ENCODE results near the gene COL6A2. TPM values are rescaled to one million over a fixed set of nuclear protein-coding genes. Genes with fewer than 3 reads are reported as not detected.

COL6A2 gene
- total RNA-seq, 1 donor from 2014 or later = 373 TPM

DNA sequence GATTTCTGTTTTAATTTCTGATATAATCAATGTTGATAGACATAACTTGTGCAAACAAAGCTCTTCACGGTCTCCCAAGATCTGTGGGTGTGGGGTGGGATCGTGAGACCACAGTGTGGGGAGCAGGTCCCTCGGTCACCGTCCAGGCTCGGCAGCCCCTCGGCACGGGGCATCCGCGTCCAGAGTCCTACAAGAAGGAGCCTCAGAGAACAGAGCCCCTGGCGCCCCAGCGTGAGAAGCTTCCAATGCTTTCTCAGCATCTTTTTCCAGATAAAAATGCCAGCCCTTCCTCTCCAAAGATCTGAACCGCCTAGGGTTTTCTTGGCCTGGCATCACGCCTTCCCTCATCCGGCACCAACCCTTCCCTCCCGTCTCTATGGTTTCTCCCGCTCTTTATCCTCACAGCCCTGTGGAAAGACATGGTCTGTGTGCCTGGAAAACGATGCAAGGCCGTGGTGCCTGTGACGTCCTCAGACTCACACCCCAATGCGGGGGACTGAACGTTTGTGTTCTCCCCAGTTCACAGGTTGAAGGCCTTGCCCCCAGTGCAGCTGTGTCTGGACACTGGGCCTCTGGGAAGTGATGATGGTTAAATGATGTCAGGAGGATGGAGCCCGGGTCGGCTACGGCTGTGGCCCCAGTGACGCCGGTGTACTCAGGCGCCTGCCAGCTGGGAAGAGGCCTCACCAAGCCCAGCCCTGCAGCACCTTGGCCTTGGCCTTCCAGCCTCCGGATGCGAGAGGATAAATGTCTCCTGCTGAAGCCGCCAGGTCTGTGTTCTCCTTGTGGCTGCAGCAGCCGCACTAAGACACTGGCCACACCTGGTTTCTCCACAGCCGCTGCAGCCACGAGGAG lies 45.9 kb upstream of the COL6A2 start:
- DNase-seq (ENCODE audit: low read depth) = no peak
- H3K36me3 ChIP-seq (ENCODE audit: control insufficient read depth, insufficient read depth, low read length) = no peaks in the 10 kb centered on the region
- TF ChIP-seq, protein P1, sequence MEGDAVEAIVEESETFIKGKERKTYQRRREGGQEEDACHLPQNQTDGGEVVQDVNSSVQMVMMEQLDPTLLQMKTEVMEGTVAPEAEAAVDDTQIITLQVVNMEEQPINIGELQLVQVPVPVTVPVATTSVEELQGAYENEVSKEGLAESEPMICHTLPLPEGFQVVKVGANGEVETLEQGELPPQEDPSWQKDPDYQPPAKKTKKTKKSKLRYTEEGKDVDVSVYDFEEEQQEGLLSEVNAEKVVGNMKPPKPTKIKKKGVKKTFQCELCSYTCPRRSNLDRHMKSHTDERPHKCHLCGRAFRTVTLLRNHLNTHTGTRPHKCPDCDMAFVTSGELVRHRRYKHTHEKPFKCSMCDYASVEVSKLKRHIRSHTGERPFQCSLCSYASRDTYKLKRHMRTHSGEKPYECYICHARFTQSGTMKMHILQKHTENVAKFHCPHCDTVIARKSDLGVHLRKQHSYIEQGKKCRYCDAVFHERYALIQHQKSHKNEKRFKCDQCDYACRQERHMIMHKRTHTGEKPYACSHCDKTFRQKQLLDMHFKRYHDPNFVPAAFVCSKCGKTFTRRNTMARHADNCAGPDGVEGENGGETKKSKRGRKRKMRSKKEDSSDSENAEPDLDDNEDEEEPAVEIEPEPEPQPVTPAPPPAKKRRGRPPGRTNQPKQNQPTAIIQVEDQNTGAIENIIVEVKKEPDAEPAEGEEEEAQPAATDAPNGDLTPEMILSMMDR (IDR thresholded peaks at IDR 0.05; ENCODE audit: insufficient read depth, low read length, poor library complexity, severe bottlenecking) = no peak
- H3K27me3 ChIP-seq (ENCODE audit: control insufficient read depth, insufficient read depth, low read length) = peaks cover 2% of the 10 kb centered on the region
- no peak overlapping the region for H3K4me3 ChIP-seq (ENCODE audit: low read depth, low read length)

DNA sequence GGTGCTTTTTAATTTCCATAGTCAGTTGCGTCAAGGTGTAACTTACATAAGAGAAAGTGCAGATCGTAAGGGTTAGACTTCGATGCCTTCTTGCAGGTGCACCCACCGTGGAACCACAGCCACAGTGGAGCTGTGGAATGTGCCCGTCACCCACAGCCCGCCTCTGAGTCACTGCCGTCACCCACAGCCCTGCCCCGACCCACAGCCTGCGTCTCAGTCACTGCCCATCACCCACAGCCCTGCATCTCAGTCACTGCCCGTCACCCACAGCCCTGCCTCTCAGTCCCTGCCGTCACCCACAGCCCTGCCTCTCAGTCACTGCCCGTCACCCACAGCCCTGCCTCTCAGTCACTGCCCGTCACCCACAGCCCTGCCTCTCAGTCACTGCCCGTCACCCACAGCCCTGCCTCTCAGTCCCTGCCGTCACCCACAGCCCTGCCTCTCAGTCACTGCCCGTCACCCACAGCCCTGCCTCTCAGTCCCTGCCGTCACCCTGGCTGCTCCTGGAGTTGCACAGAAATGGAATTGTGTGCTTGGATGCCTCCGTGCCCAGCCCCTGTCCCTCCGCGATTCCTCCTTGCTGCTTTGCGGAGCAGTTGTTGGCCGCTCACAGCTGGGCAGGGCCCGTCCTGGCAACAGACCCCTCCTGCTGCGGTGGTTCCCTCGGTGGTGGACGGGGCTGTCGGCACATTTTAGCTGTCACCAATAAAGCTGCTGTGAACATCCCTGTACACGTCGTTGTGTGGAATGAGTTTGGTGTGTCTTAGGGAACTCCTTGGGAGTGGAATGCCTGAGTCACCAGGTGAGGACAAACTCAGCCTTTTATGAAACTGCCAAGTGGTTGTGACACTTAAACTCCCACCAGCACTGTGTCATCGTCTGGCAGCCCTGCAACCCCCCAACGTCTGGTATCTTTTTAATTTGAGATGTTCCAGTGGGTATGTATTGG lies 44.9 kb upstream of the COL6A2 start:
- no peak overlapping the region for H3K4me3 ChIP-seq (ENCODE audit: low read depth, low read length)
- peak; percentile 81 for DNase-seq (ENCODE audit: low read depth)
- H3K36me3 ChIP-seq (ENCODE audit: control insufficient read depth, insufficient read depth, low read length) = no peaks in the 10 kb centered on the region
- peaks cover 2% of the 10 kb centered on the region for H3K27me3 ChIP-seq (ENCODE audit: control insufficient read depth, insufficient read depth, low read length)
- TF ChIP-seq, protein P1 (IDR thresholded peaks at IDR 0.05; ENCODE audit: insufficient read depth, low read length, poor library complexity, severe bottlenecking) = no peak

DNA sequence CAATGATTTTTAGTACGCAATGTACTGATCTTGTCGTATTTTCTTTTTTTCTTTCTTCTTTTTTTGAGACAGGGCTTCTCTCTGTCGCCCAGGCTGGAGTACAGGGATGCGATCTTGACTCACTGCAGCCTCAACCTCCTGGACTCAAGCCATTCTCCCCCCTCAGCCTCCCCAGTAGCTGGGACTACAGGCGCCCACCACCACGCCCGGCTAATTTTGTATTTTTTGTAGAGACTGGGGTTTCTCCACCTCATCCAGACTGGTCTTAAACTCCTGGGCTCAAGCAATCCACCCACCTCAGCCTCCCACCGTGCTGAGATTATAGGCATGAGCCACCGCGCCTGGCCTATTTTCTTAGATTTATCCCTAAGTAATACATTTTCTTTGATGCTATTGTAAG lies 43.9 kb upstream of the COL6A2 start:
- H3K36me3 ChIP-seq (ENCODE audit: control insufficient read depth, insufficient read depth, low read length) = no peaks in the 10 kb centered on the region
- peaks cover 2% of the 10 kb centered on the region for H3K27me3 ChIP-seq (ENCODE audit: control insufficient read depth, insufficient read depth, low read length)
- TF ChIP-seq, protein P1 (IDR thresholded peaks at IDR 0.05; ENCODE audit: insufficient read depth, low read length, poor library complexity, severe bottlenecking) = no peak
- no peak for DNase-seq (ENCODE audit: low read depth)
- H3K4me3 ChIP-seq (ENCODE audit: low read depth, low read length) = no peak overlapping the region

DNA sequence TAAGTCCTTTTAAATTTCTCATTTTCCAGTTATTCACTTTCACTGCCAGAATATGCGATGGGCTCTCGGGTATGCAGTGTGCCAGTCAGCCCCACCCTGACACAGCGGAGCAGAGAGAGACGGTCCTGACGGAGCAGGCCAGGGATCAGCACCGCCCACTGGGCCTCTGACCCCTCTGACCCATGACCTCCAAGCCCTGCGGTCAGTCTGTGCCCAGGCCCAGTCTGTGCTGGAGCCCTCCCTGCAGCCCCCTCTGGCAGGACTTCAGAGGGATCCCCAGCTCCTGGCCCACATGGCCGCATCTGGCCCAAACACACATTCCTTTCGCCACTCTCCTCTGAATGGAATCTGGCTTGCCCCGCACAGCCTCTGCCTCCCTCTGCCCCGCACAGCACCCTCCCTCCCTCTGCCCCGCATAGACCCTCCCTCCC lies 43.4 kb upstream of the COL6A2 start:
- no peak overlapping the region for H3K4me3 ChIP-seq (ENCODE audit: low read depth, low read length)
- TF ChIP-seq, protein P1 (IDR thresholded peaks at IDR 0.05; ENCODE audit: insufficient read depth, low read length, poor library complexity, severe bottlenecking) = no peak
- H3K36me3 ChIP-seq (ENCODE audit: control insufficient read depth, insufficient read depth, low read length) = no peaks in the 10 kb centered on the region
- no peak for DNase-seq (ENCODE audit: low read depth)
- H3K27me3 ChIP-seq (ENCODE audit: control insufficient read depth, insufficient read depth, low read length) = peaks cover 2% of the 10 kb centered on the region

DNA sequence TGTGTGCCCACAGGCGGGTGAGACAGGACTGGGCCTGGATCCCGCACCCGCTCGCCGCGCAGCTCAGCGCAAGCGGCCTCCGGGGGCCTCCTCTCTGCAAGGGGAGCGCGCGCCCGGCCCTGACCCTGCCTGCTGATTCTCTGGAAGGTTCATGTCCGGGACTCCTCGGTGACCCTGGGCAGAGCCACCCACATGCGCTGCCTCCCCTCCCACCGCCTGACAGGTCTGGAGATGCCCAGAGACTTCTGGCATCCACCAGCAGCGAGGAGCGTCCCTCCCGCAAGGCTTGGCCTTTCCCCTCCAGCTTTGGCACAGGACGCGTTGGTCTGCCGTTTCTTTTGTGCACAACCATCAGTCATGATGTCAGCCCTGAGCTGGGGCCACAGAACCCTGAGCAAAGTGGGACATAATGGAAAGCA lies 42.0 kb upstream of the COL6A2 start:
- DNase-seq (ENCODE audit: low read depth) = no peak
- Histone ChIP-seq H3K4me3 (ENCODE audit: low read depth, low read length) (no peak overlapping the region), H3K36me3 (ENCODE audit: control insufficient read depth, insufficient read depth, low read length) (no peaks in the 10 kb centered on the region), H3K27me3 (ENCODE audit: control insufficient read depth, insufficient read depth, low read length) (peaks cover under 1% of the 10 kb centered on the region)
- TF ChIP-seq, protein P1 (IDR thresholded peaks at IDR 0.05; ENCODE audit: insufficient read depth, low read length, poor library complexity, severe bottlenecking) = no peak

Data from kidney epithelial cell (primary cell).